HepG2 (cell line): ENCODE results near the gene PRICKLE2. TPM values are rescaled to one million over a fixed set of nuclear protein-coding genes. Genes with fewer than 3 reads are reported as not detected.

ENCODE experiments used
- CEBPG ChIP-seq: IDR thresholded peaks from 2 replicates; pipeline ENCODE4 v1.6.1; 2016
- CSRNP1 ChIP-seq: sonication (generic); formaldehyde crosslinking; IDR thresholded peaks from 2 replicates; pipeline ENCODE4 v1.8.1; 2023; ENCODE audit warnings: mild to moderate bottlenecking, missing genetic modification reagents
- FOXP4 ChIP-seq: sonication (generic); formaldehyde crosslinking; IDR thresholded peaks from 2 replicates; pipeline ENCODE4 v1.4.0; 2020; ENCODE audit warnings: missing genetic modification reagents
- HDAC1 ChIP-seq: sonication (generic); formaldehyde crosslinking; IDR thresholded peaks from 2 replicates; pipeline ENCODE4 v1.5.1; 2020; ENCODE audit warnings: mild to moderate bottlenecking, missing genetic modification reagents
- HMG20A ChIP-seq: IDR thresholded peaks from 2 replicates; pipeline ENCODE4 v1.6.1; 2016; ENCODE audit warnings: borderline replicate concordance
- KLF9 ChIP-seq: IDR thresholded peaks from 2 replicates; pipeline ENCODE4 v1.6.1; 2016; ENCODE audit warnings: low read depth
- NCOA2 ChIP-seq: sonication (generic); formaldehyde crosslinking; IDR thresholded peaks from 2 replicates; pipeline ENCODE4 v1.8.0; 2022; ENCODE audit warnings: inconsistent platforms
- PHF21A ChIP-seq: sonication (generic); formaldehyde crosslinking; IDR thresholded peaks from 2 replicates; pipeline ENCODE4 v1.5.0; 2020; ENCODE audit warnings: mild to moderate bottlenecking, missing genetic modification reagents
- PRDM10 ChIP-seq: sonication (generic); formaldehyde crosslinking; IDR thresholded peaks from 2 replicates; pipeline ENCODE4 v1.4.0; 2020; ENCODE audit warnings: low read depth, missing genetic modification reagents
- SP5 ChIP-seq: IDR thresholded peaks from 2 replicates; pipeline ENCODE4 v1.6.1; 2016; ENCODE audit warnings: low read depth, borderline replicate concordance
- ZBED4 ChIP-seq: sonication (generic); formaldehyde crosslinking; IDR thresholded peaks from 2 replicates; pipeline ENCODE4 v1.4.0; 2020; ENCODE audit warnings: missing genetic modification reagents, borderline replicate concordance
- ZFX ChIP-seq: sonication (generic); formaldehyde crosslinking; IDR thresholded peaks from 2 replicates; pipeline ENCODE4 v1.4.0; 2020; ENCODE audit warnings: mild to moderate bottlenecking, low read depth, missing genetic modification reagents, moderate library complexity
- ZFY ChIP-seq: sonication (generic); formaldehyde crosslinking; IDR thresholded peaks from 2 replicates; pipeline ENCODE4 v1.4.0; 2020; ENCODE audit warnings: missing genetic modification reagents
- ZMYM3 ChIP-seq: sonication (generic); formaldehyde crosslinking; IDR thresholded peaks from 2 replicates; pipeline ENCODE4 v1.5.1; 2020; ENCODE audit warnings: mild to moderate bottlenecking, missing genetic modification reagents
- ZNF264 ChIP-seq: sonication (generic); formaldehyde crosslinking; IDR thresholded peaks from 2 replicates; pipeline ENCODE4 v1.4.0; 2020; ENCODE audit warnings: missing genetic modification reagents
- ZNF644 ChIP-seq: IDR thresholded peaks from 2 replicates; pipeline ENCODE4 v1.6.1; 2016; ENCODE audit warnings: low read depth
- polyA plus RNA-seq, 8 experiments: library from polyadenylated mRNA; depleted of rRNA in 3 of 8; stranded (reverse) in 7 of 8; unstranded in 1 of 8; fragments of >200 nt; fragmentation: Illumina TruSeq in 4 of 8; extraction: Trizol in 4 of 8; gene quantifications; 2 replicates each; pipeline versions ENCODE4 v1.2.1 to v1.2.3, GENCODE V29; 2011 to 2016; ENCODE audit warnings: low read depth in 4 of 8, missing spikeins in 1 of 8, mixed read lengths in 1 of 8; ENCODE audit not compliant: insufficient read depth in 1 of 8
- total RNA-seq, 5 experiments: library from RNA; depleted of rRNA; stranded (reverse); fragments of >200 nt; fragmentation: Illumina TruSeq; extraction: Trizol; gene quantifications; 2 replicates each; pipeline ENCODE4 v1.2.3, GENCODE V29; 2016; ENCODE audit warnings: low read depth in 1 of 5
- TF ChIP-seq, protein P1 (sequence below): sonication (generic); formaldehyde crosslinking; IDR thresholded peaks from 2 replicates; pipeline ENCODE4 v1.5.0; 2020; ENCODE audit warnings: mild to moderate bottlenecking, missing genetic modification reagents

Gene PRICKLE2
- total and polyA plus RNA-seq, 2 of the 13 experiments (the other 11 are each of a cell fraction or from before 2014, with no cell fraction given) = 0.01 to 0.07 TPM

GRCh38 chr3:64109438-64109837 lies 115.8 kb downstream of the PRICKLE2 start (continued):
- TF ChIP-seq, protein P1, sequence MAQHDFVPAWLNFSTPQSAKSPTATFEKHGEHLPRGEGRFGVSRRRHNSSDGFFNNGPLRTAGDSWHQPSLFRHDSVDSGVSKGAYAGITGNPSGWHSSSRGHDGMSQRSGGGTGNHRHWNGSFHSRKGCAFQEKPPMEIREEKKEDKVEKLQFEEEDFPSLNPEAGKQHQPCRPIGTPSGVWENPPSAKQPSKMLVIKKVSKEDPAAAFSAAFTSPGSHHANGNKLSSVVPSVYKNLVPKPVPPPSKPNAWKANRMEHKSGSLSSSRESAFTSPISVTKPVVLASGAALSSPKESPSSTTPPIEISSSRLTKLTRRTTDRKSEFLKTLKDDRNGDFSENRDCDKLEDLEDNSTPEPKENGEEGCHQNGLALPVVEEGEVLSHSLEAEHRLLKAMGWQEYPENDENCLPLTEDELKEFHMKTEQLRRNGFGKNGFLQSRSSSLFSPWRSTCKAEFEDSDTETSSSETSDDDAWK (CRISPR knock-in tag) = no peak
- peak; percentile 55 for TF ChIP-seq PHF21A (CRISPR knock-in tag)
- 0 out of 2 replicates have a peak, but pooled peaks have one; percentile 16 for TF ChIP-seq ZMYM3
- TF ChIP-seq HDAC1 (CRISPR knock-in tag) = 0 out of 2 replicates have a peak, but pooled peaks have one; percentile 31
- TF ChIP-seq NCOA2 (CRISPR knock-in tag) = peak; percentile 36; the same call in 1 of the 2 replicates
- TF ChIP-seq ZNF264 = no peak
- peak; percentile 13; the same call in 1 of the 2 replicates for TF ChIP-seq SP5 (CRISPR knock-in tag)
- TF ChIP-seq FOXP4 = 0 out of 2 replicates have a peak, but pooled peaks have one; percentile 13
- TF ChIP-seq PRDM10 (CRISPR knock-in tag) = 0 out of 2 replicates have a peak, but pooled peaks have one; percentile 20
- TF ChIP-seq HMG20A = peak; percentile 49; the same call in 1 of the 2 replicates
- TF ChIP-seq KLF9 (CRISPR knock-in tag) = no peak
- TF ChIP-seq CEBPG (CRISPR knock-in tag) = 0 out of 2 replicates have a peak, but pooled peaks have one; percentile 10
- peak; percentile 72 for TF ChIP-seq ZFX
- peak; percentile 43; the same call in 1 of the 2 replicates for TF ChIP-seq ZFY (CRISPR knock-in tag)
- TF ChIP-seq CSRNP1 = no peak
- TF ChIP-seq ZNF644 (CRISPR knock-in tag) = peak; percentile 80
- 0 out of 2 replicates have a peak, but pooled peaks have one; percentile 26 for TF ChIP-seq ZBED4
